Vagina (tissue), 2 donors: ENCODE measurements around the gene MBOAT2.

Experiments used
- CTCF ChIP-seq, 3 experiments: fragments of 450-650 bp in 2 of 3; fragments of 200-600 bp in 1 of 3; sonication (generic) in 1 of 3; IDR thresholded peaks; one replicate each; pipeline ENCODE4 v1.5.1; 2017 to 2019; ENCODE audit warnings: antibody characterized with exemption in 3 of 3, mild to moderate bottlenecking in 2 of 3, moderate library complexity in 2 of 3
- POLR2A ChIP-seq, 2 donors: fragments of 450-650 bp; IDR thresholded peaks; one replicate each; pipeline ENCODE4 v1.6.1; 2017; ENCODE audit warnings: antibody characterized with exemption in 2 of 2, mild to moderate bottlenecking in 2 of 2, moderate library complexity in 2 of 2
- POLR2AphosphoS5 ChIP-seq, 2 donors: sonication (generic); formaldehyde crosslinking; IDR thresholded peaks; one replicate each; pipeline ENCODE4 v1.9.0; 2017; ENCODE audit warnings: antibody characterized with exemption in 2 of 2, mild to moderate bottlenecking in 2 of 2, low read depth in 1 of 2; ENCODE audit not compliant: insufficient read depth in 1 of 2

- TF ChIP-seq CTCF (IDR thresholded peaks at IDR 0.05) (no peak), POLR2AphosphoS5 (IDR thresholded peaks at IDR 0.05; ENCODE audit: insufficient read depth in 1 of 2, low read depth in 1 of 2) (no peak), POLR2A (IDR thresholded peaks at IDR 0.05) (no peak)
Measured at GRCh38 chr2:8956774-8957173, 46.7 kb downstream of the MBOAT2 start.
